GM19372 (cell line): ENCODE measurements around the gene ACO2.
"Not testable (repeated sequence)": the region's sequence is repeated elsewhere in the genome, so short reads cannot be mapped to it uniquely, and the experiment has no call there.

ENCODE experiments used
- ATAC-seq: cut with Tn5 transposase; IDR thresholded peaks from one replicate; pipeline ENCODE4 v1.9.1; 2021; ENCODE audit warnings: mild to moderate bottlenecking, low read depth, moderate library complexity; ENCODE audit not compliant: unreplicated experiment

Gene ACO2

GRCh38 chr22:41561788-41562187 is 92.9 kb downstream of the ACO2 start:
- no peak for ATAC-seq

- no peak for ATAC-seq
These were observed 93.5 kb downstream of the ACO2 start for GRCh38 chr22:41562461-41562860.

GRCh38 chr22:41563051-41563711 is 94.3 kb downstream of the ACO2 start:
- ATAC-seq = no peak

GRCh38 chr22:41564563-41564962 is 95.6 kb downstream of the ACO2 start:
- no peak for ATAC-seq

- ATAC-seq = no peak
These were observed 96.6 kb downstream of the ACO2 start for GRCh38 chr22:41565403-41566054.

GRCh38 chr22:41567512-41567768 is 98.5 kb downstream of the ACO2 start:
- ATAC-seq = no peak

- no peak for ATAC-seq
These were observed 99.9 kb downstream of the ACO2 start for GRCh38 chr22:41568811-41569210.

- no peak for ATAC-seq
These were observed 101.3 kb downstream of the ACO2 start for GRCh38 chr22:41570221-41570620.

GRCh38 chr22:41571786-41572185 is 102.9 kb downstream of the ACO2 start:
- no peak for ATAC-seq

- not testable (repeated sequence) for ATAC-seq
These were observed 103.4 kb downstream of the ACO2 start for GRCh38 chr22:41572305-41572704.

- no peak for ATAC-seq
These were observed 104.8 kb downstream of the ACO2 start for GRCh38 chr22:41573677-41574076.

- no peak for ATAC-seq
These were observed 106.0 kb downstream of the ACO2 start for GRCh38 chr22:41574847-41575381.

- ATAC-seq = no peak
These were observed 106.6 kb downstream of the ACO2 start for GRCh38 chr22:41575533-41575932.

GRCh38 chr22:41576877-41577276 is 108.0 kb downstream of the ACO2 start:
- ATAC-seq = no peak

GRCh38 chr22:41578114-41578513 is 109.2 kb downstream of the ACO2 start:
- no peak for ATAC-seq
